Erythroblast (primary cell): ENCODE measurements around the gene SERINC2.

Source experiments
- GATA1 ChIP-seq: IDR thresholded peaks from 2 replicates; pipeline ENCODE4 v1.6.1; 2011; ENCODE audit warnings: low read depth, mild to moderate bottlenecking, control low read depth, low read length, moderate library complexity
- POLR2A ChIP-seq: IDR thresholded peaks from 2 replicates; pipeline ENCODE4 v1.6.1; 2011; ENCODE audit warnings: mild to moderate bottlenecking, low read length

DNA sequence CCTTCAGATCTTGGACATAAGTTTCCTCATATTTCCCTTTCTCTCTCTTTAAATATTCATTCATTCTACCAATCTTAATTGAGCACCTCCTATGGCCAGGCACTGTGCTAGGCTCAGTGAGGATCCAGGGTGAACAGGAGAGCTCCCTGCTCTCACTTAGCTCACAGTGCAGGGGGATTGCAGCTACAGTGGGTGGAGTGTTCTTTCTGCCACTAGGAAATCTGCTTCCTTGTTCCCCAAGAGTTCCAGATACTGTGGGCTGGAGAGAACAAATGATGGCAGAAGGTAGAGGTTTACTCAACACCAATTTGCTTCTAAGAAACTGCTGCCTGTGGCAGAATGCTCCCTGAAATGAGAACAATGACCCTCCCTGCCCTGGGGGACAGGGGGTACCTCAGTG is 35.0 kb upstream of the SERINC2 start:
- TF ChIP-seq POLR2A (no peak), GATA1 (no peak)
